Measurements from ENCODE around the gene C6orf89. TPM values are rescaled to one million over a fixed set of nuclear protein-coding genes. Genes with fewer than 3 reads are reported as not detected.

The C6orf89 gene
- total RNA-seq, 4 donors from 2014 or later, result 29.8 to 42.1 (median 37.9) TPM

- Histone ChIP-seq H3K9me3 (no peaks in the 10 kb centered on the region), H3K36me3 (no peaks in the 10 kb centered on the region), H3K4me3 (peak overlapping the region; percentile 98), H3K4me1 (peaks cover 18% of the 10 kb centered on the region), H3K27ac (peak overlapping the region; percentile 90), H3K27me3 (peaks cover 3% of the 10 kb centered on the region)
- 10% methylated on average over 11 of the region's 11 CpGs for WGBS
- DNase-seq (ENCODE audit: low spot score in 2 of 2), result no peak
- no peak for TF ChIP-seq CTCF (IDR thresholded peaks at IDR 0.05)
- no peak for TF ChIP-seq EP300 (IDR thresholded peaks at IDR 0.05)
- TF ChIP-seq POLR2A (IDR thresholded peaks at IDR 0.05), result no peak
- no peak for TF ChIP-seq POLR2AphosphoS5 (IDR thresholded peaks at IDR 0.05)
These were observed 11.9 kb upstream of the C6orf89 start for GRCh38 chr6:36873612-36874442.

DNA sequence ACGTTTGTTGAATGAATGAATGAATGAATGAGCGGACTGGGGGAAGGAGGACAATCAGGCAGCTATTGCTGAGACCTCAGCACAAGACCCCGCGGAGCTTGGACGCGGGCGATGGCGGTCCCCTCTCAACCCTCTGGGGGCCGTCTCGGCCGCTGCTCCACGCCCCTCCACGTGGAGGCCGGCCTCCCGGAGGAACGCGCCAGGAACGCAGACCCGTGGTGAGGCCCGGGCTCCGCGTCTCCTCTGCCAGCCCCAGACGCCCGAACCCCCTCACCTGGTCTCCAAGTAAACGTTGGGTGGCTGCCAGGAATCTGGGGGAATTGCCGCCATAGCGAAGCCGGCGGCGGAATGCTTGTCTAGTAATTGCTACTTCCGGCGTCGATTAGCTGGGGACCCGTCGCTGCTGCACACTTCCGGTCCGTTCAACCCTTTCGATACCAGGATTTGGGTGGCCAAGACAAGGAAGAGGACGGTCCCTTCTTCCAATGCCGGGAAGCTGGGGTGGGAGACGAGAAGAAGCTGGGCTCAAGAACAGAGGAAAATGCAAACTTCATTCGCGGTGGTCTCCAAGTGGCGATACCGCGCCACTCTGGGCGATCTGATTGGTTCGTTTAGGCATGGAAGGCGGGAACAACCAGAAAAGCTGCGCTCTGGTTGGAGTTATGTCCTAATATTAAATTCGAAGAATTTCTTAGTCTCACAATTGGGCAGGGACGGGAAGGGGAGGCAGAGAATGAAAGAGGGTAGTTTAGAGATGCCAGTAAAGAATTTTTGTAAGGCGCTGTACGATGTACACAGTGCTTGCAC is 11.1 kb upstream of the C6orf89 start, which contains the start of gene PPIL1:
PPIL1 (minus strand) TSS at position 361 of the 807 bp plus-strand sequence; CDS start at position 330, 31 bp downstream.
- WGBS, result under 1% methylated on average over 53 of the region's 54 CpGs
- DNase-seq (ENCODE audit: low spot score in 2 of 2), result peak; percentile 92 to 94

GRCh38 chr6:36875250-36875633 is 10.5 kb upstream of the C6orf89 start:
- TF ChIP-seq EP300 (IDR thresholded peaks at IDR 0.05) (no peak), POLR2A (IDR thresholded peaks at IDR 0.05) (no peak), POLR2AphosphoS5 (IDR thresholded peaks at IDR 0.05) (no peak), CTCF (IDR thresholded peaks at IDR 0.05) (no peak)
- Histone ChIP-seq H3K9me3 (no peaks in the 10 kb centered on the region), H3K36me3 (no peaks in the 10 kb centered on the region), H3K4me3 (peak overlapping the region; percentile 98), H3K27me3 (peaks cover 4% of the 10 kb centered on the region), H3K27ac (peak overlapping the region; percentile 90), H3K4me1 (peaks cover 18% of the 10 kb centered on the region)
- no peak for DNase-seq (ENCODE audit: low spot score in 2 of 2)
- WGBS, result 42% methylated on average over 6 of the region's 6 CpGs

More for the DNA sequence above, 11.1 kb upstream of the C6orf89 start, which contains the start of gene PPIL1:
- TF ChIP-seq POLR2AphosphoS5 (IDR thresholded peaks at IDR 0.05), result peak in 2 of 3 donors; percentile 63 to 72
- TF ChIP-seq EP300 (IDR thresholded peaks at IDR 0.05), result no peak
- Histone ChIP-seq H3K4me1 (peaks cover 18% of the 10 kb centered on the region), H3K36me3 (no peaks in the 10 kb centered on the region), H3K27me3 (peaks cover 4% of the 10 kb centered on the region), H3K9me3 (no peaks in the 10 kb centered on the region), H3K4me3 (peak within 1 kb of the TSS; percentile 98), H3K27ac (peak within 1 kb of the TSS; percentile 90)

DNA sequence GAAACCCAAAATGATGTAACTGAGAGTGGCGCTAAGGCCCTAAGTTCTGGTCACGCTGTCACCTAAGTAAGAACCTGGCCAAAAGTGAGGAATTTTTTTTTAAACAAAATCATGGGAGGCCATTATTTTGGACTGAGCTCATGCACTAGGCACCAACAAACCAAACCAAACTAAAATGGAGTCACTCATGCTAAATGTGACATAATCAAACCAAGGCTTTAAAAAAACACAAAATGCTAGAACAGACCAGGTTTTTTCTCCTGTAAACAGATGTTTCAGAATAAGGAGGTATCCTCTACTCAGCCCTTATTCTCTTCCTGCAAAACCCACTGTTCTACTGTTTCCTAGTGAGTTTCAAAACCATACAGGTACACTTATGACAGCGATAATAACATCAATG is 1.1 kb upstream of the C6orf89 start:
- no peak overlapping the region for H3K4me3 ChIP-seq
- H3K27me3 ChIP-seq, result no peaks in the 10 kb centered on the region
- TF ChIP-seq POLR2AphosphoS5 (IDR thresholded peaks at IDR 0.05), result no peak
- no peak for TF ChIP-seq EP300 (IDR thresholded peaks at IDR 0.05)
- TF ChIP-seq CTCF (IDR thresholded peaks at IDR 0.05), result no peak
- TF ChIP-seq POLR2A (IDR thresholded peaks at IDR 0.05), result no peak
- 95% methylated on average over 3 of the region's 3 CpGs for WGBS
- H3K4me1 ChIP-seq, result peaks cover 22% of the 10 kb centered on the region
- no peak overlapping the region for H3K27ac ChIP-seq
- DNase-seq (ENCODE audit: low spot score in 2 of 2), result no peak
- no peaks in the 10 kb centered on the region for H3K9me3 ChIP-seq
- no peaks in the 10 kb centered on the region for H3K36me3 ChIP-seq

GRCh38 chr6:36886950-36887618 is 1.3 kb downstream of the C6orf89 start:
- Histone ChIP-seq H3K4me1 (peaks cover 22% of the 10 kb centered on the region), H3K27me3 (no peaks in the 10 kb centered on the region), H3K27ac (no peak overlapping the region), H3K4me3 (peak overlapping the region; percentile 85), H3K36me3 (peaks cover 2% of the 10 kb centered on the region), H3K9me3 (no peaks in the 10 kb centered on the region)
- TF ChIP-seq EP300 (IDR thresholded peaks at IDR 0.05), result no peak
- TF ChIP-seq CTCF (IDR thresholded peaks at IDR 0.05), result no peak
- no peak for TF ChIP-seq POLR2A (IDR thresholded peaks at IDR 0.05)
- no peak for TF ChIP-seq POLR2AphosphoS5 (IDR thresholded peaks at IDR 0.05)
- DNase-seq (ENCODE audit: low spot score in 2 of 2), result no peak
- WGBS, result 63% methylated on average over 10 of the region's 10 CpGs

Data from suprapubic skin (tissue), 4 donors.